B cell (primary cell): Measurements from ENCODE around the gene RWDD2A. TPM values are rescaled to one million over a fixed set of nuclear protein-coding genes. Genes with fewer than 3 reads are reported as not detected.
A peak's percentile ranks its signal among the peaks of the same experiment; 100 is the strongest.

Experiments used
- ATAC-seq: fragments of 200-7000 bp; cut with Tn5 transposase; one replicate; pipeline ENCODE4 v1.10.0; 2021; ENCODE audit warnings: low read depth, mild to moderate bottlenecking, moderate number of reproducible peaks, moderate library complexity
- CTCF ChIA-PET: fragments of 350-600 bp; sonication (Branson Sonifier 250); formaldehyde crosslinking; loops from one replicate; lab custom pipeline; 2021; ENCODE audit warnings: antibody characterized with exemption, inconsistent platforms; lab: Charles Lee
- POLR2A ChIA-PET: fragments of 350-600 bp; sonication (Branson Sonifier 250); formaldehyde crosslinking; loops from one replicate; lab custom pipeline; 2021; ENCODE audit warnings: antibody characterized with exemption; lab: Charles Lee
- DNase-seq: peaks from one replicate; pipeline ENCODE4 v3.0.0; 2013
- H2AFZ ChIP-seq: 2 replicates; pipeline ENCODE4 v1.6.1; 2012; ENCODE audit warnings: mild to moderate bottlenecking, low read depth, low read length; ENCODE audit not compliant: insufficient read depth, poor library complexity, severe bottlenecking
- H3K27ac ChIP-seq, 2 donors: 1 replicate in 1 of 2; 2 replicates in 1 of 2; pipeline ENCODE4 v1.5.1; 2012 to 2013; ENCODE audit warnings: low read length in 2 of 2, mild to moderate bottlenecking in 2 of 2, moderate library complexity in 1 of 2
- H3K27me3 ChIP-seq, 4 experiments: fragments of 200-600 bp in 1 of 4; sonication (generic) in 1 of 4; replicated peaks in 1 of 4; 1 replicate in 2 of 4; 2 replicates in 2 of 4; pipeline versions ENCODE4 v1.6.1 to v1.7.0; 2013 to 2016; ENCODE audit warnings: low read length in 3 of 4, mild to moderate bottlenecking in 2 of 4, mixed read lengths in 1 of 4, moderate library complexity in 1 of 4; ENCODE audit not compliant: insufficient read depth in 4 of 4, control insufficient read depth in 3 of 4; ENCODE audit errors: control extremely low read depth in 1 of 4
- H3K36me3 ChIP-seq, 2 experiments: replicated peaks in 1 of 2; 1 replicate in 1 of 2; 2 replicates in 1 of 2; pipeline versions ENCODE4 v1.6.1 to v1.7.1; 2013; ENCODE audit warnings: low read length in 1 of 2; ENCODE audit not compliant: insufficient read depth in 2 of 2, control insufficient read depth in 1 of 2; ENCODE audit errors: control extremely low read depth in 1 of 2, extremely low read depth in 1 of 2
- H3K4me1 ChIP-seq, 2 donors: fragments of 200-600 bp in 1 of 2; sonication (generic) in 1 of 2; 1 replicate in 1 of 2; 2 replicates in 1 of 2; pipeline versions ENCODE4 v1.5.1 to v1.6.1; 2013 to 2017; ENCODE audit warnings: low read length in 2 of 2; ENCODE audit not compliant: control insufficient read depth in 2 of 2, insufficient read depth in 2 of 2
- H3K4me2 ChIP-seq: replicated peaks from 2 replicates; pipeline ENCODE3; 2012; ENCODE audit warnings: mild to moderate bottlenecking, low read depth, low read length; ENCODE audit not compliant: poor library complexity, severe bottlenecking
- H3K4me3 ChIP-seq, 5 experiments: fragments of 200-600 bp in 1 of 5; sonication (generic) in 1 of 5; 1 replicate in 3 of 5; 2 replicates in 2 of 5; pipeline versions ENCODE4 v1.5.1 to v1.7.0; 2011 to 2016; ENCODE audit warnings: low read length in 4 of 5, mild to moderate bottlenecking in 4 of 5, low read depth in 2 of 5, control low read depth in 1 of 5, moderate library complexity in 1 of 5; ENCODE audit not compliant: insufficient read depth in 1 of 5; ENCODE audit errors: control extremely low read depth in 1 of 5, extremely low read depth in 1 of 5
- H3K79me2 ChIP-seq: fragments of 200-600 bp; sonication (generic); one replicate; pipeline ENCODE4 v1.6.0; 2016; ENCODE audit warnings: low read length; ENCODE audit not compliant: control insufficient read depth, insufficient read depth
- H3K9ac ChIP-seq: fragments of 200-600 bp; sonication (generic); 2 replicates; pipeline ENCODE4 v1.6.1; 2017; ENCODE audit warnings: mild to moderate bottlenecking, low read length, moderate library complexity
- H3K9me3 ChIP-seq, 3 donors: one replicate each; pipeline versions ENCODE4 v1.6.1 to v1.7.1; 2013; ENCODE audit warnings: low read length in 2 of 3; ENCODE audit not compliant: control insufficient read depth in 2 of 3, insufficient read depth in 1 of 3; ENCODE audit errors: control extremely low read depth in 1 of 3
- H4K20me1 ChIP-seq: 2 replicates; pipeline ENCODE4 v1.6.0; 2012; ENCODE audit warnings: mild to moderate bottlenecking, low read length; ENCODE audit not compliant: insufficient read depth, control insufficient read depth, poor library complexity, severe bottlenecking
- H3K27ac Mint-ChIP-seq: one replicate; pipeline ENCODE4 v1.8.0; 2021; ENCODE audit warnings: mixed read lengths
- H3K27me3 Mint-ChIP-seq: one replicate; pipeline ENCODE4 v1.8.0; 2021; ENCODE audit warnings: mixed read lengths
- H3K4me1 Mint-ChIP-seq: one replicate; pipeline ENCODE4 v1.8.0; 2021; ENCODE audit warnings: mixed read lengths
- H3K4me3 Mint-ChIP-seq: one replicate; pipeline ENCODE4 v1.8.0; 2021; ENCODE audit warnings: mixed read lengths
- H3K9me3 Mint-ChIP-seq: one replicate; pipeline ENCODE4 v1.8.0; 2022; ENCODE audit warnings: mixed read lengths; ENCODE audit not compliant: insufficient read depth
- CTCF ChIP-seq: fragments of 200-600 bp; IDR thresholded peaks from one replicate; pipeline ENCODE4 v1.8.0; 2022; ENCODE audit warnings: antibody characterized with exemption, mild to moderate bottlenecking
- EZH2 ChIP-seq: IDR thresholded peaks from 2 replicates; pipeline ENCODE4 v1.6.1; 2012; ENCODE audit warnings: borderline replicate concordance, low read depth, mild to moderate bottlenecking, moderate library complexity, low read length; ENCODE audit not compliant: insufficient read depth, poor library complexity, severe bottlenecking
- WGBS: methylation state at CpG from one replicate; pipeline ENCODE4 v1.1.5; 2013; ENCODE audit warnings: missing lambda C conversion rate; ENCODE audit not compliant: insufficient coverage; 5-methylcytosine and 5-hydroxymethylcytosine counted together
- intact Hi-C: fragments of 100-400 bp; cut with micrococcal nuclease; formaldehyde crosslinking; loops from one replicate; pipeline ENCODE4 v1.10.0; 2022
- polyA plus RNA-seq: library from polyadenylated mRNA; depleted of rRNA; stranded (reverse); fragments of >200 nt; gene quantifications from 2 replicates; pipeline ENCODE4 v1.2.3, GENCODE V29; 2012
- total RNA-seq, 2 donors: library from RNA; stranded (reverse); fragments of 120-200 nt in 1 of 2; gene quantifications; 1 replicate in 1 of 2; 2 replicates in 1 of 2; pipeline versions ENCODE4 v1.2.3 to v1.2.4, GENCODE V29; 2013 to 2022

The RWDD2A gene
- total and polyA plus RNA-seq, 2 donors (not counting 1 experiment from before 2014, with no cell fraction given), result 1.5 to 2.9 TPM

DNA sequence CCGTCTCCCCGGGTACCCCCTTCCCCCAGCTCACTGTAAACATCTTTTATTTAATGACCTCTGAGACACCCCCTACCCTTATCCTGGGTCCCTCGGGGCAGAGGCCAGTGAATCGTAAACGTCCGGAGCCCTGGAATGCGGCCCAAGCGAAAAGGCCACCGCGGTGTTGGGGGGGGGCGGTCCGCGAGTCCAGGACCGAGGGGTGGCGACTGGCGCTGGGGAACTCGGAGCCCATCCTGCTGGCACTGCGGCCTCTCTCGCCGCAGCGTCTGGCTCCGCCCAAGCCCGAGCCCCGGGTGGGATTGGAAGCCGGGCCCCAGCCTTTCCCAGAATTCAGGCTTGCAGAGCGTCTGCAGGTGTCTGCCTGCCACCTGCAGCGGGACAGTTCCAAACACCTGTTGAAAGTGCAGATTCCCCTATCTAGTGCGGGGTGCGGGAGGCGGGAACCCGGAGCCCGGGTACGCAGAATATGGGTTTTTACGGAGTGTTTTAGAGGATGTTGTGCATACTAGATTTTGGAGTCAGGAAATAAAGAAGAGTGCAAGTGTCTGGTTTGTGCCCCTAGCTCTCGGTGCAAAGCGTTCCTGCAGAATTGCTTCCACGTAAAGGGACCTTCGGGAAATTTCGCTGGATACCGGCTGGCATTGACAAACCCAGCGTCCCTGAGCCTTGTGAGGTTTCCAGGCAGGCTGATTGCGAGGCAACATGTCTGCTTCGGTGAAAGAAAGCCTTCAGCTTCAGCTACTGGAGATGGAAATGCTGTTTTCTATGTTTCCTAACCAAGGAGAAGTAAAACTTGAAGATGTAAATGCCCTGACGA is 800 bp downstream of the RWDD2A start:
- Histone ChIP-seq H3K9me3 (peaks cover 0 to 4% (median 0%) of the 10 kb centered on the region in 3 donors), H3K36me3 (peaks cover 0 to under 1% of the 10 kb centered on the region in 2 experiments), H3K4me3 (peak overlapping the region; percentile 58 to 93 (median 85)), H3K79me2 (peaks cover 21% of the 10 kb centered on the region), H4K20me1 (no peaks in the 10 kb centered on the region), H3K27ac (peak overlapping the region in 1 of 2 donors; percentile 94), H3K4me1 (peaks cover 23% of the 10 kb centered on the region in 2 donors), H3K27me3 (no peaks in the 10 kb centered on the region), H2AFZ (peak overlapping the region; percentile 91), H3K4me2 (peak overlapping the region; percentile 96), H3K9ac (peak overlapping the region; percentile 92)
- intact Hi-C loops, result loop anchor here (1.0 to 10.0 kb wide), 6 partner anchors 17 to 1442 kb away; partner anchors contain the start of genes CEP162, CYB5R4, DOP1A and IBTK
- POLR2A ChIA-PET, result no interaction called here
- Mint-ChIP-seq H3K27ac (peak overlapping the region; percentile 5), H3K4me3 (peak overlapping the region; percentile 100), H3K4me1 (peaks cover 41% of the 10 kb centered on the region), H3K27me3 (no peaks in the 10 kb centered on the region), H3K9me3 (no peaks in the 10 kb centered on the region)
- CTCF ChIA-PET, result interaction anchor here (1.1 to 7.4 kb wide), 4 partner anchors 10 to 131 kb away, joined by 3 to 52 read pairs (median 6); partner anchors contain the start of genes DOP1A and UBE3D
- ATAC-seq, result no peak
- no peak for TF ChIP-seq CTCF
- no peak for TF ChIP-seq EZH2
- peak; percentile 46 for DNase-seq
- WGBS, result 4% methylated on average over 42 of the region's 44 CpGs
